IPS-20b (cell line): ENCODE results near the gene MATCAP1.

Source experiments
- H3K27ac ChIP-seq: one replicate; pipeline ENCODE4 v1.5.1; 2013; ENCODE audit warnings: low read length
- H3K27me3 ChIP-seq: 2 replicates; pipeline ENCODE4 v1.6.1; 2013; ENCODE audit warnings: mild to moderate bottlenecking, low read length, inconsistent platforms; ENCODE audit not compliant: insufficient read depth
- H3K36me3 ChIP-seq: 2 replicates; pipeline ENCODE4 v1.6.1; 2013; ENCODE audit warnings: low read depth, mild to moderate bottlenecking, inconsistent platforms, low read length, moderate library complexity; ENCODE audit not compliant: insufficient read depth
- H3K4me1 ChIP-seq: 2 replicates; pipeline ENCODE4 v1.6.1; 2013; ENCODE audit warnings: mild to moderate bottlenecking, control low read depth, inconsistent platforms, low read length, moderate library complexity; ENCODE audit not compliant: insufficient read depth
- H3K4me3 ChIP-seq: 2 replicates; pipeline ENCODE4 v1.5.1; 2013; ENCODE audit warnings: mild to moderate bottlenecking, low read length, inconsistent platforms
- H3K9ac ChIP-seq: 2 replicates; pipeline ENCODE4 v1.6.1; 2013; ENCODE audit warnings: low read depth, mild to moderate bottlenecking, inconsistent platforms, low read length, moderate library complexity
- H3K9me3 ChIP-seq: 2 replicates; pipeline ENCODE4 v1.6.1; 2013; ENCODE audit warnings: mild to moderate bottlenecking, low read depth, low read length, inconsistent platforms; ENCODE audit not compliant: insufficient read depth

MATCAP1 gene

GRCh38 chr16:67166598-67167168, 17.1 kb downstream of the MATCAP1 start:
- Histone ChIP-seq H3K27ac (no peak overlapping the region), H3K9me3 (peaks cover 10% of the 10 kb centered on the region), H3K36me3 (no peaks in the 10 kb centered on the region), H3K4me3 (no peak overlapping the region), H3K27me3 (peaks cover 98% of the 10 kb centered on the region), H3K9ac (no peak overlapping the region), H3K4me1 (peaks cover 4% of the 10 kb centered on the region)

GRCh38 chr16:67166110-67166547, 17.6 kb downstream of the MATCAP1 start:
- peaks cover 98% of the 10 kb centered on the region for H3K27me3 ChIP-seq
- no peaks in the 10 kb centered on the region for H3K36me3 ChIP-seq
- peaks cover 2% of the 10 kb centered on the region for H3K4me1 ChIP-seq
- H3K9me3 ChIP-seq, result peaks cover 10% of the 10 kb centered on the region
- no peak overlapping the region for H3K4me3 ChIP-seq
- no peak overlapping the region for H3K9ac ChIP-seq
- no peak overlapping the region for H3K27ac ChIP-seq

GRCh38 chr16:67165121-67166078, 18.4 kb downstream of the MATCAP1 start:
- H3K9ac ChIP-seq, result no peak overlapping the region
- peaks cover 99% of the 10 kb centered on the region for H3K27me3 ChIP-seq
- H3K27ac ChIP-seq, result no peak overlapping the region
- peak overlapping the region; percentile 42; the same call in 1 of the 2 replicates for H3K4me3 ChIP-seq
- no peaks in the 10 kb centered on the region for H3K4me1 ChIP-seq
- no peaks in the 10 kb centered on the region for H3K36me3 ChIP-seq
- H3K9me3 ChIP-seq, result peaks cover 10% of the 10 kb centered on the region

- Histone ChIP-seq H3K9me3 (peaks cover 10% of the 10 kb centered on the region), H3K36me3 (no peaks in the 10 kb centered on the region), H3K4me1 (no peaks in the 10 kb centered on the region), H3K9ac (no peak within 1 kb of the TSS), H3K4me3 (peak within 1 kb of the TSS; percentile 42; the same call in 1 of the 2 replicates), H3K27me3 (peaks cover 100% of the 10 kb centered on the region), H3K27ac (no peak within 1 kb of the TSS)
Observed at GRCh38 chr16:67164599-67165061, 19.1 kb downstream of the MATCAP1 start, which contains the start of gene HSF4. HSF4 (plus strand) TSS chr16:67164745; CDS start chr16:67164812, 67 bp downstream.

GRCh38 chr16:67163999-67164558, 19.7 kb downstream of the MATCAP1 start:
- Histone ChIP-seq H3K27ac (no peak overlapping the region), H3K36me3 (no peaks in the 10 kb centered on the region), H3K4me3 (peak overlapping the region; percentile 42; the same call in 1 of the 2 replicates), H3K4me1 (no peaks in the 10 kb centered on the region), H3K9me3 (peaks cover 10% of the 10 kb centered on the region), H3K9ac (no peak overlapping the region), H3K27me3 (peaks cover 100% of the 10 kb centered on the region)

- Histone ChIP-seq H3K4me3 (peak overlapping the region; percentile 42; the same call in 1 of the 2 replicates), H3K9me3 (peaks cover 10% of the 10 kb centered on the region), H3K36me3 (no peaks in the 10 kb centered on the region), H3K27ac (no peak overlapping the region), H3K27me3 (peaks cover 100% of the 10 kb centered on the region), H3K4me1 (no peaks in the 10 kb centered on the region), H3K9ac (no peak overlapping the region)
Observed at GRCh38 chr16:67163164-67163998, 20.4 kb downstream of the MATCAP1 start.

GRCh38 chr16:67162506-67163163, 21.1 kb downstream of the MATCAP1 start:
- H3K9ac ChIP-seq, result no peak overlapping the region
- no peaks in the 10 kb centered on the region for H3K4me1 ChIP-seq
- peaks cover 10% of the 10 kb centered on the region for H3K9me3 ChIP-seq
- H3K27me3 ChIP-seq, result peaks cover 100% of the 10 kb centered on the region
- no peaks in the 10 kb centered on the region for H3K36me3 ChIP-seq
- peak overlapping the region; percentile 42; the same call in 1 of the 2 replicates for H3K4me3 ChIP-seq
- no peak overlapping the region for H3K27ac ChIP-seq

GRCh38 chr16:67161595-67162058, 22.1 kb downstream of the MATCAP1 start:
- Histone ChIP-seq H3K4me3 (no peak overlapping the region), H3K4me1 (no peaks in the 10 kb centered on the region), H3K27me3 (peaks cover 100% of the 10 kb centered on the region), H3K9ac (no peak overlapping the region), H3K27ac (no peak overlapping the region), H3K36me3 (no peaks in the 10 kb centered on the region), H3K9me3 (peaks cover 10% of the 10 kb centered on the region)

GRCh38 chr16:67158637-67159600, 24.8 kb downstream of the MATCAP1 start:
- Histone ChIP-seq H3K9ac (no peak overlapping the region), H3K4me1 (no peaks in the 10 kb centered on the region), H3K4me3 (peak overlapping the region; percentile 51), H3K27ac (no peak overlapping the region), H3K9me3 (peaks cover 5% of the 10 kb centered on the region; the same call in 1 of the 2 replicates), H3K36me3 (no peaks in the 10 kb centered on the region), H3K27me3 (peaks cover 100% of the 10 kb centered on the region)
